GM08714 (cell line): ENCODE data around the gene NEU1.

ENCODE experiments used
- H3K4me3 ChIP-seq: fragments of 200-500 bp; sonication (Bioruptor generic); 2 replicates; pipeline ENCODE4 v1.5.1; 2014; ENCODE audit warnings: mild to moderate bottlenecking, low read length, inconsistent platforms
- ZNF274 ChIP-seq: IDR thresholded peaks from 2 replicates; pipeline ENCODE4 v1.6.1; 2012; ENCODE audit warnings: mild to moderate bottlenecking, low read depth, low read length

NEU1 gene

GRCh38 chr6:31884528-31885035 is 22.0 kb upstream of the NEU1 start:
- TF ChIP-seq ZNF274 = no peak

GRCh38 chr6:31883676-31884075 is 21.1 kb upstream of the NEU1 start:
- no peak for TF ChIP-seq ZNF274
- no peak overlapping the region for H3K4me3 ChIP-seq

More at GRCh38 chr6:31884528-31885035, 22.0 kb upstream of the NEU1 start:
- H3K4me3 ChIP-seq = no peak overlapping the region

GRCh38 chr6:31882344-31882743 is 19.7 kb upstream of the NEU1 start:
- no peak overlapping the region for H3K4me3 ChIP-seq
- no peak for TF ChIP-seq ZNF274

- TF ChIP-seq ZNF274 = no peak
- H3K4me3 ChIP-seq = no peak overlapping the region
Measured at GRCh38 chr6:31881136-31881859, 18.7 kb upstream of the NEU1 start.

GRCh38 chr6:31880616-31881015 is 18.0 kb upstream of the NEU1 start:
- no peak for TF ChIP-seq ZNF274
- H3K4me3 ChIP-seq = no peak overlapping the region

- H3K4me3 ChIP-seq = no peak overlapping the region
- TF ChIP-seq ZNF274 = no peak
Measured at GRCh38 chr6:31879901-31880300, 17.3 kb upstream of the NEU1 start.

- H3K4me3 ChIP-seq = no peak overlapping the region
- TF ChIP-seq ZNF274 = no peak
Measured at GRCh38 chr6:31879143-31879542, 16.5 kb upstream of the NEU1 start.

GRCh38 chr6:31878726-31879125 is 16.1 kb upstream of the NEU1 start, which contains the start of gene SLC44A4:
Gene SLC44A4, minus strand, starts transcription at chr6:31878997. Its CDS starts 17 bp downstream, at chr6:31878980.
- no peak for TF ChIP-seq ZNF274
- H3K4me3 ChIP-seq = no peak within 1 kb of the TSS

GRCh38 chr6:31878222-31878621 is 15.6 kb upstream of the NEU1 start:
- H3K4me3 ChIP-seq = no peak overlapping the region
- no peak for TF ChIP-seq ZNF274

- H3K4me3 ChIP-seq = no peak overlapping the region
- TF ChIP-seq ZNF274 = no peak
Measured at GRCh38 chr6:31877651-31878161, 15.1 kb upstream of the NEU1 start.

GRCh38 chr6:31877125-31877650 is 14.6 kb upstream of the NEU1 start:
- TF ChIP-seq ZNF274 = no peak
- no peak overlapping the region for H3K4me3 ChIP-seq

- no peak for TF ChIP-seq ZNF274
- H3K4me3 ChIP-seq = no peak overlapping the region
Measured at GRCh38 chr6:31876357-31876756, 13.7 kb upstream of the NEU1 start.

GRCh38 chr6:31875877-31876276 is 13.3 kb upstream of the NEU1 start:
- no peak for TF ChIP-seq ZNF274
- H3K4me3 ChIP-seq = no peak overlapping the region

GRCh38 chr6:31874836-31875572 is 12.4 kb upstream of the NEU1 start:
- no peak overlapping the region for H3K4me3 ChIP-seq
- no peak for TF ChIP-seq ZNF274
